ENCODE results near the gene CDK19. TPM values are rescaled to one million over a fixed set of nuclear protein-coding genes. Genes with fewer than 3 reads are reported as not detected.

The CDK19 gene
- total RNA-seq, 4 donors from 2014 or later: 17.0 to 19.1 (median 18.7) TPM

GRCh38 chr6:110656492-110656891 is 158.8 kb downstream of the CDK19 start:
- 81 to 85% methylated on average over 3 of the region's 3 CpGs for WGBS, 2 donors
- no peak for DNase-seq (ENCODE audit: low spot score in 2 of 2)
- intact Hi-C loops (cut with DNase I; ENCODE audit: low total_unique reads): no loop called here

GRCh38 chr6:110655821-110656220 is 159.4 kb downstream of the CDK19 start:
- WGBS, 2 donors: 72 to 86% methylated on average over 1 of the region's 1 CpG
- DNase-seq (ENCODE audit: low spot score in 2 of 2): no peak
- intact Hi-C loops (cut with DNase I; ENCODE audit: low total_unique reads): no loop called here
- TF ChIP-seq POLR2A (IDR thresholded peaks at IDR 0.05) (no peak), CTCF (IDR thresholded peaks at IDR 0.05) (no peak)
- H3K4me3 ChIP-seq (ENCODE audit: low read depth, poor library complexity, severe bottlenecking): no peak overlapping the region

More at GRCh38 chr6:110656492-110656891, 158.8 kb downstream of the CDK19 start:
- TF ChIP-seq CTCF (IDR thresholded peaks at IDR 0.05) (no peak), POLR2A (IDR thresholded peaks at IDR 0.05) (no peak)
- no peak overlapping the region for H3K4me3 ChIP-seq (ENCODE audit: low read depth, poor library complexity, severe bottlenecking)

- WGBS, 2 donors: 87 to 92% methylated on average over 7 of the region's 7 CpGs
- no peak overlapping the region for H3K4me3 ChIP-seq (ENCODE audit: low read depth, poor library complexity, severe bottlenecking)
- TF ChIP-seq POLR2A (IDR thresholded peaks at IDR 0.05): no peak
- no peak for TF ChIP-seq CTCF (IDR thresholded peaks at IDR 0.05)
- no peak for DNase-seq (ENCODE audit: low spot score in 2 of 2)
- intact Hi-C loops (cut with DNase I; ENCODE audit: low total_unique reads): no loop called here
Observed at GRCh38 chr6:110654096-110654820, 161.0 kb downstream of the CDK19 start.

GRCh38 chr6:110653381-110653780 is 161.9 kb downstream of the CDK19 start:
- DNase-seq (ENCODE audit: low spot score in 2 of 2): no peak
- intact Hi-C loops (cut with DNase I; ENCODE audit: low total_unique reads): no loop called here
- H3K4me3 ChIP-seq (ENCODE audit: low read depth, poor library complexity, severe bottlenecking): no peak overlapping the region
- 80 to 91% methylated on average over 1 of the region's 1 CpG for WGBS, 2 donors
- no peak for TF ChIP-seq POLR2A (IDR thresholded peaks at IDR 0.05)

GRCh38 chr6:110652520-110652919 is 162.7 kb downstream of the CDK19 start:
- no peak overlapping the region for H3K4me3 ChIP-seq (ENCODE audit: low read depth, poor library complexity, severe bottlenecking)
- no peak for DNase-seq (ENCODE audit: low spot score in 2 of 2)
- no peak for TF ChIP-seq CTCF (IDR thresholded peaks at IDR 0.05)
- no peak for TF ChIP-seq POLR2A (IDR thresholded peaks at IDR 0.05)
- intact Hi-C loops (cut with DNase I; ENCODE audit: low total_unique reads): no loop called here
- 91 to 93% methylated on average over 4 of the region's 4 CpGs for WGBS, 2 donors

GRCh38 chr6:110650755-110651154 is 164.5 kb downstream of the CDK19 start:
- TF ChIP-seq CTCF (IDR thresholded peaks at IDR 0.05) (no peak), POLR2A (IDR thresholded peaks at IDR 0.05) (no peak)
- WGBS, 2 donors: 95 to 97% methylated on average over 4 of the region's 4 CpGs
- intact Hi-C loops (cut with DNase I; ENCODE audit: low total_unique reads): no loop called here
- H3K4me3 ChIP-seq (ENCODE audit: low read depth, poor library complexity, severe bottlenecking): no peak overlapping the region
- no peak for DNase-seq (ENCODE audit: low spot score in 2 of 2)
